GF-D8 (cell line): ENCODE data around the gene TSEN54.

ENCODE experiments used
- DNase-seq: peaks from one replicate; lab custom pipeline; 2025; lab: John Stamatoyannopoulos, UW

The TSEN54 gene

DNA sequence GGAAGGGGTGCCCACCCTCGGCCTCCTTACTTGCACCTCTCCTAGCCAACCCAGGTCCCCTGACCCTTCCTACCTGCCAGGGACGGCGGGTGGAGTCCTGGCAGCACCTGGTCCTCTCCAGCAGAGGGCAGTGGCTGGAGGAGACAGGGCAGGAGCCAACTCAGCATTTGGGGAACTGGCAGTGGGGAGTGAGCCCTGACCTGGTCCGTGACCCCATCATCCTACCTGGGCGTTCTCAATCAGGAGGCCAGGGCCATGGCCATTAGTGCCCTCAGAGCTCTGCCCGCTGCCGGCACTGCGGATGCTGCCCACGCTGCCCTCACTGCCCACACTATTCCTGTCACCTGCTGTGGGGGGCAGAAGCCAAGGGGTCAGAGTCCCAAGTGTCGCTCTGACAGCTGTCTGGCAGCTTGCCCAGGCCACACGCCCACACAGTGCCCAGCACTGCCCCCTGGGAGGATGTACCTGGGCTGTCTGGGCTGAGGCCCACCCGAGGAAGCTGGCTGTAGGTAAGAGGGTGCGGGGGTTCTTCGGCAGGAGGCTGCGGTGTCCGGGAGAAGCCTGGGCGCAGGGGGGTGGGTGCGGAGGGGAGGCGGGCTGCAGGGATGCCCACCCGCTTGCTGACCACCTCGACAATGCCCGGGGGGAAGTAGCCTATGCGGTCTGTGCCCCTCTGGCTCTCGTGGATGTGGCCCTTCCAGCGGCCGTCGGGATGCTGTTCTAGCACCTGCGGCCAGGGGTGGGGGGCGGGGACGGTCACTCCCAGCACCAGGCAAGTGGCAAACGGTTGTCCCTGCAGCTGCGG lies 11.8 kb upstream of the TSEN54 start:
- DNase-seq: peak; percentile 3

DNA sequence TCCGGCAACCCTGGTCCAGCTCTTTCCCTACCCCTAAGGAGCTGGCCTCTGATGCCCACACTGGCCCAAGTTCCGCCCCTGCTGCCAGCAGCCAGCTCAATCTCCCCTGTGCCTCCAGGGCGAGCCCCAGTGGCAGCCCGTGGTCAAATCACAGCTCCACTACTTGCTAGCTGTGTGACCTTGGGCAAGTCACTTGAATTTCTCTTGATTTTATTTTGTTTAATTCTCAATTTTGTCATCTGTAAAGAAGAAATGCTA lies 11.2 kb upstream of the TSEN54 start:
- no peak for DNase-seq

DNA sequence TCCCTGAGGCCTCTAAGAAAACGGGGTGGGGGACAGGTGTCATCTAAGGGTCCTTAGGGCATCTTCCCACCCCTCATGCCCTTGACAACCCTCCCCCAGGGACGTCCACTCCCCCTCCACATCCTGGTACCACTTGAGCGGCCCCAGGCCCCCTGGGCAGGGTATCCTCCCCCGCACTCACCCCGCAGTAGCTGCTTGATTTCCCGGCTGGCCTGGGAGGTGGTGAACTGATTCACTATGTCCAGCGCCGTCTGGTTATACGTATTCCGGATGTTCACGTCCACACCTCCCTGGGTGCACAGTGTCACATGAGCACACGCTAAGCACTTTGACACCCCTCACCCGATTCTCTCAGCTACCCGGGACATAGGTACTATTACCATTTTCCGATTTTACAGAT lies 10.7 kb upstream of the TSEN54 start:
- DNase-seq: no peak

DNA sequence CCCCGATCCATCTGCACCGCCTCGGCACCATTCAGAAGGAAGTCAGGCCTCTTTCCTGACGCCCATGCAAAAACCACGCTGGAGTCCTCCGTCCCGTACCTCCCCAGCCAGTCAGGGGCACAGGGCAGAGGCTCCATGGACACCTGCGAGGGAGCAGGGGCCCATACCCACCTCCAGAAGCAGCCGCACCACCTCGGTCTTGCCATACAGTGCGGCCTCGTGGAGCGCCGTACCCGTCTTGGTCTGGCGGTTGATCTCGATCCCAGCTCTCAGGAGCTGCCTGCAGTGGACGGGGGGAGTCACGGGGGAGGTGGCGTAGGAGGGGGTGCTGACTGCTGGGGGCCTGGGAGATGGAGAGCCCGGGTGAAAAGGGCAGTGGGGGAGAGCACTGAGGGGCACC lies 10.2 kb upstream of the TSEN54 start:
- DNase-seq: no peak

DNA sequence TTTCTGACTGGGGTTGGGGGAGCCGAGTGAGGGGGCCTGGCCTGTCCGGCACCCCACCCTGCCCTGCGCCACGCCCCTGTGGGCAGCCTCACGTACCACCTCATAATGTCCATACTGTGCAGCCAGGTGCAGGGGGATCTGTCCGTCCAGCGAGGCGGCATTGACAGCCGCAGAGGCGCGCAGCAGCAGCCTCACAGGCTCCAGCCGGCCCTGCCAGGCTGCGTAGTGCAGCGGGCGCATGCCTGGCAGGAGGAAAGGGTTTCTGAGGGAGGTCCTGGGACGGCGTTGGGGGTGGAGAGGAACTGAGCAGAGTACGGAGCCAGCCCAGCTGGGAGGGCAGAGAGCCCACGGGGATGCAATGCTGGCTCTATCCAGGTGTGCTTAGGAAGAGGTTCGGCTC lies 9.4 kb upstream of the TSEN54 start:
- no peak for DNase-seq

DNA sequence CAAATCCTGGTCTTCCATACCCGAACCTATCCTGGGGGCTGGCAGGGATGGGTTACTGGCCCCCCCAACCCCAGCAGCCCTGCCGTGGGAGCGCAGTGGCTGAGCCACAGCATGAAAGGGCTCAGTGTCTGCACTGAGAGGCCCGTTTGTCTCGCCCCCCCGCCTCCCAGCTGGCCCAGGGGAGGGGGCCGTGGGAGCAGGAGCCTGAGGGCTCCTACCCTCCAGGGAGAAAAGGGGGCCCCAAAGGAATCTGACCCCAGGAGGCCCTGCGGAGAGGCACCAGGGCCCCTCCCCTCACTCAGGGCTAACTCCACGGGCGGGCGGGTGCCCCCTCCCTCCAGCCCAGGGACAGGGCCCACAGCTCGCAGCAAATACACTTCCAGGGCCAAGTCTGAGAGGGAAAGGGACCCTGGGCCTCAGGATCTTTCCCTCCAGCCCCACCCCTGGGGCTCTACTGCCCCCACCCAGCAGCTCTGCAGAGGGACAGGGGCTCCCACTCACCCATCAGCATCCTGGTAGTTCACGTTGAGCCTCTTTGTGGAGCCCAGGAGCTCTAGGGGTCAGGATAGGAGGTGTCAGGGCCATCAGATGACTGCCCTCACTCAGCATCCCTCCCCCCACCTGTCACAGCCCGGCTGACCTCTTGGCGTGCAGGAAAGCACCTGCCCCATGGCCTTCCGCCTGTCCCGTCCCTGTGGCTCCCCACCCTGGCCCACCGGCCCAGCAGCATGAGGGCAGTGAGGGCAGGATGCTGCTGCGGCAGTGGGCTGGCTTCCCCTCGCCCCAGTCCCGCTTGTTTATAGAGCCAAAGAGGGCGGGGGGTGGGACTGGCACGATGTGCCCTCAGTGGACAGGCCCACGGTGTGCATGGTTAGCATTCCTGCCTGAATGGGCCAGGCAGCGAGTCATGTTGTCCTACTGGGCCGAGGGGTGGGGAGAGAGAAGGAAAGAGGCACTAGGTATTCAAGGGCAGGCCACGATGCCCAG lies 8.3 kb upstream of the TSEN54 start:
- DNase-seq: no peak

DNA sequence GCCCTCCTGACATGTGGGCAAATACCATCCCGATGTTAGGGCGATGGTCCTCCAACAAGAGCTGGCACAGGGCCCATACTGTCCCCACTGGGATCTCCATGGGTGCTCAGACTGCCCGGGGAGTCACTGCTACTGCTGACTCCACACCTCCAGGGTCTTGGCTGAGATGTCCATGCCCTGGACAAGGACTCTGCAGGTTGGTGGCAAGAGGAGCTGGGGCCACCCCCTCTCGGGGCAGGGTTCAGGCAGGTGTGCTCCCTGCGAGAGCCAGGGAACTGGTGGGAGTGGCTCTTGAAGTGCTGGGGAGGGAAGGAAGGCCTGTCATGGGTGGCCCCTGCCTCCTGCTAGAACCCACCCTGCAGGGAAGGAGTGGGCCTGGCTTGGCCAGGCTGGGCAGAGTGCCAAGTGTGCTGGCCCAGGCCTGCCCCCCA lies 7.4 kb upstream of the TSEN54 start:
- no peak for DNase-seq

DNA sequence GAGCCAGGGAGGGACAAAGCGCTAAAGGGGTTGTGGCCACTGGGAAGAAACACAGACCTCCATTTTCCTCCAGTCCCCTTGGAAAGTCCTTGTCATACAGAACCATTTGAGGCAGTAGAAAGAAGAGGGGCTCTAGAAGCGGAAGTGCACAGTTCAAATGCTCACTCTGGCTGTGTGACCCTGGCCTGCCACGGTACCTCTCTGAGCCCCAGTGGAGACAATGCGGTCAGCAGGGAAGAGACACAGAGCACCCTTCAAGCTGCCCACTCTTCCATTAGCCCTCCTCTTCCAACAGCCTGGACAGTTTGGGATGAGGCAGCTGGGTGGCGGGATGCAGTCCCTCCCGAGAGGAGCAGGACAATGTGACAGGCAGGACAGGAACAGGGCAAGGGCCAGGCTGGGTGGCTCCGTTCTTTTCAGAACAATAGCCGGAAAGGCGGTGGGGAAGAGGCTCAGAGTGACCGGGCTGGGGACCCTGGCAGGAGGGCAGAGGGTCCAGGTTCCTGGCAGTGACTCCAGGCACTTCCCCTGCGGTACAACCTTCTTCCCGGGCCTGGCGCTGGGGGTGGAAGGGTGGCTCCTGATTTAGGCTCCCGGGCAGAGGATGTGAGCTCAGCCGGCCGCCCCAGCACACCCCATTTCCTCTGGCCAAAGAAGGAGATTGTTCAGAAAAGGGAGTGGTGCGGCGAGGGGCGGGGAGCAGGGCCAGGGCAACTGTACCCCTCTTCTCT lies 6.6 kb upstream of the TSEN54 start:
- no peak for DNase-seq

DNA sequence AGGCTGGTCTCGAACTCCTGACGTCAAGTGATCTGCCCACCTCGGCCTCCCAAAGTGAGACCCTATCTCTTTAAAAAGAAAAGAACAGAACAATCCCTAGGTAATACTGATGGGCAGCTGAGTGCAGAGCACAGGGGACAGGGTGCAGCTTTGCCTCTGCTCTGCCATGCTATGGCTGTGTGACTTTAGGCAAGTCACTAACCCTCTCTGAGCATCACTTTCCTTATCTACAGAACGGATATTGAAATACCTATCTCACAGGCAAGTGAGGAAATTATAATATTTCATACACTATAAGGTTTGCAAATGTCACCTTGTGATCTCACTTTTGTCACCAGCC lies 5.1 kb upstream of the TSEN54 start:
- DNase-seq: no peak

DNA sequence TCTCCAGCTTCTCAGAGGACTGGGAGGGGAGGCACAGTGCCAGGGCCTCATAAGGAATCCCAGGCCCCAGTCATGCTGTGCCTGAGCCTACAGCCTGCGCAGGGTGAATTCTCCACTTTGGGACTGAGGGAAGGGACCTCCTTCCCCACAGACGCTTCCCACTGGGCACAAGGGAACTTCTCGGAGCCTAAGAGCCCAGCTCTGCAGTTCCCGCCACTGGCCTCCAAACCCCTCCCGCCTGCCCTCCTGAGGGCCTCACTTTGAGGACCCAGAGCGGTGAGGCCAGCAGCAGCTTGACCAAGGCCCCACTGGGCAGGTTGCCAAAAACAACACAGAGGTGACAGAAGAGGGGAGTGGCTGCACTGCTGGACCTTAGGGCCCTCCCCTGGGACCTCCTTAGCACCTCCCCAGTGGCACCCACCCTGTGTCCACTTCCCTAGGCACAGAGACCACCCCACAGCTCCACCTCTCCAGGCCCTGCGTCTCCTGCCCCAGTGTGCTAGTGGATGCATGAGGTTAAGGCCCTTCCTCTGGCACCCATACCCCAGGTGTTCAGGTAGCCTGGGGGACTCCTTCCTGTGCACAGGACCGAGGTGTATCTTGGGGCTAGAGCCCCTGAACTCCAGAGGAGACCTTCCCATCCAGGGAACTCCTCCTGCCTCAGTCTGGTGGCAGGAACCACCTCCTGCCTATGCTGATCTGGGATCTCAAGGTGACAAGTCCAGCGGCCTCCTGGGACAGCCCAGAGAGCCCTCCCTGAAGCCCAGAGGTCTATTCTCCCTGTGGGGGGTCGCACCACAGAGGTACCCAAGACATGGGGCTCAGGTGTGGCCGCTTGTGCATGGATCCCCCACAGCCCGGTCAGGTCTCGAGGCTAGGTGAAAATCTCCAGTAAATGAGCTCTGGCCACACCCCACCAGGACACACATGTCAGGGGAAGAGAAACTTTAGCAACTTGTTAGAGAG lies 4.4 kb upstream of the TSEN54 start:
- DNase-seq: no peak

DNA sequence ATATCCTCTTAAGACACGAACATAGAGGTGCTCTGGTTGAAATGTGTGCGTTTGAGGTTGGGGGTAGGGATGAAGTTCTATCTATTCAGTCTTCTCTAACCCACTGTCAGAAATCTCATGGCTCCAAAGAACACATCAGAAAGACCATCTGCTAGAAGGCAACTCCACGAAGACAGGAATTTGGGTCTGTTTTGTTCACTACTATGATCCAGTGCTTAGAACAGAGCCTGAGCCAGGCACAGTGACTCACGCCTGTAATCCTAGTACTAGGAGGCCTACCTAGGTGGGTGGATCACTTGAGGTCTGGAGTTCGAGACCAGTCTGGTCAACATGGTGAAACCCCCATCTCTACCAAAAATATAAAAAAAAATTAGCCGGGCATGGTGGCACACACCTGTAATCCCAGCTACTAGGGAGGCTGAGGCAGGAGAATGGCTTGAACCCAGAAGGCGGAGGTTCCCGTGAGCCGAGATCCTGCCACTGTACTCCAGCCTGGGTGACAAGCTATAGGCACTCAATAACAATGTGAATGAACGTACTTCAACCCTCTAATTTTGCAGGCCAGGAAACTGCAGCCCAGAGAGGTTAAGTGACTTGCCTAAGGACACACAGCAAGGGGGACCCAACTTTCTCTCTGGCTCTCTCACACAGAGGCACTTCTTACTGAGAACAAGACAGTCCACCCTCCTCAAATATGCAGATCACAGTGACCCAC lies 3.2 kb upstream of the TSEN54 start:
- no peak for DNase-seq

DNA sequence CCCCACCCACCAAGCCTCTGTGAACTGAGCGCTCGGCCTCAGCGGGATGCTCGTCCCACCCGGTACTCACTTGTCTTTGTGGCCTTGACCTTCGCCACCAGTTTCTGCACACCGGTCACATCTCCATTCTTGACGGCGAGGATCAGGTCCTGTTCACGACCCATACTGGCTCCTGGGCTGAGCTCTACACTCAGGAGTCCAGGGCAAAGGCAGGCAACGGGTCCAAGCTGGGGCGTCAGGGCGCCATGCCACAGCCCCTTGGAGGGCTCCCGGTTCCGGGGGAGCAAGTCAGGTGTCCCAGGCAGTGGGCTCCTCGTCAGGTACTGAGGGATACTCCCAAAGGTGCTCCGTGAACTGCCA lies 2.7 kb upstream of the TSEN54 start:
- no peak for DNase-seq

DNA sequence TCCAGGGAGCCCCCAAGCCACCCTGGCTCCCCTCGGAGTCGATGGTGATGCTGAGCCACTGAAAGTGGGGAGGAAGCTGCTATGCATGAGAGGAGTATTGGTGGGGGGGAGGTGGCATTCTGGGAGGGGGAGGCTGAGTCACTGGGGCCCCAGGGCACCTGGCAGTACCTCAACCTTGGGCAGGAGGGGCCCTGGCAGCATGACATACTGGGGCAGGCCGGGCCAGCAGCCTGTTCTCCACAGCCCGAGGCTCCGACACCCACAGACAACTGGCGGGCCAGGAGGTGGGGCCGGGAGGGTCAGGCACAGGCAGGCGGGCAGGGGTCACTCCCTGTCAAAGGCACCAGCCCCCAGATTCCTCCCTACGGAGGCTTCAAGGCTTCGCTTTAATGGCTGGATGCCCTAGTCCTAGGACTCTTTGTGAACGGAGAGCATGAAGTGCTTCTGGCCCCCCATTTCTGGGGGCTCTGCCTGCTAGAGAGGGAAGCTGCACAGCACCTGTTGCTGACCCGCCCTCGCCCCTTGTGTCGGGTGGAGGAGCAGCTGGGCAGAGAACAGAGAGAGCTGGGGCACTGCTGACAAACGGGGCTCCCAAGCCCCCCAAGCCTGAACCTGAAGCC lies 1.9 kb upstream of the TSEN54 start:
- no peak for DNase-seq

DNA sequence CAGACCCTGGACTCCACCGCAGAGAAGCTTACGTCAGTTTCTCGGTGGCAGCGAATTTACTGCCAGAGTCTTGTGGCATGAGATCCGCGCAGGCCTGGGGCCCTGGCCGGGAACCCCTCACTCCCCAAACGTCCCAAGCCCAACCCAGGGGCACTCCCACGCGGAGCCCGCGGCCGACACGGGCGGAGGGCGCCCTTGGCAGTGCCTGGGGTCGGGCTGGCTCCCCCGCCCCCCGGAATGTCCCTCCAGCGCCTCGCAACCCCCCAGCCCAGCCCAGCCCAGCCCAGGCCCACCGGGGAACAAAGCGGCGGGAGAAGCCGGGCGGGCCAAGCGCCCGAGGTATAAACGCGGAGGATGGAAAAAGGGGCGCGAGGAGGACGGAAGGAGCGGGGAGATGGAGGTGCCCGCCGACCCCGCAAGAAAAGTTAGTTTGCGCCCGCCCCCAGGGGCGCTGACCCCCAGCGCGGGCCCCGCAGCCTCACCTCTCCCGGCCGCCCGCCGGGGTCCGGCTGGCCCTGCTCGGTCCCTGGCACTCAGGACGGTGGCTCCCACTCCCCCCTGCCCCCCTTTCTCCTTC lies 1.3 kb upstream of the TSEN54 start:
- no peak for DNase-seq

DNA sequence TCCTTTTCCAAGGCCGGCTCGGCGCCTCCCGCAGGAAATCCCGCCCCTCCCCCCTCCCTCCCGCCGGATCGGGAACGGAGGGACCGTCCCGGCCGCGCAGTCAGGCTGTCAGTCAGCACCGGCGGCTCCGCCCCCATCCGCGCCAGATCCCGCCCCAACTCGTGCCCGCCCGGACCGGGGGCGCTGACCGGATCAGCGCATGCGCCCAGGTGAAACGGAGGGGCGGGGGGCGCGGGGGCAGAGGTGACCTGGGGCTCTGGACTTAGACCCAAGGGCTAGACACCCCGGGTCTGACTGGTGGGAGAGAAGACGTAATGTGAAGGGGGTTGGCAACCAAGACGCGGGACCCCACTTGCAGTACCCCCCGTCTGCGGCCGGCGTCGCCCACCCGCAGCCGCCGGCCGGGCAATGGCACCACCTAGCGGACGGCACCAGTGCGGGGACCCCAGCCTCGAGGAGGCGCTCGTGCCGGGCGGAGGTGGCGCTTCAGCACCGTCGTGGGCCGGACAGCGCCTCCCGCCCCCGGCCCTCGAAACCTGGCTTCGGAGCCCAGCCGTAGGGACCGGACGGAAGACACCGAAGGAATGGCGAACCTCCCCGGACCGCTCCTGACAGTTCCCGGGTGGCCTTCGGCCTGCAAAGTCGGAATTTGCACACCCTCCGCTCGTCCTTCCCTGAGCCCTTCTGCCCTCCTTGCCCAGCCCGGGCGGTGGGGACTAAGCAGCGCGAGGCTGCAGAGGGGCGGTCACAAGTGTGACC lies 653 bp upstream of the TSEN54 start, which contains the start of gene CASKIN2:
TSS of gene CASKIN2 (minus strand) at position 42 of the 759 bp plus-strand sequence. CDS start 1,733 bp downstream, outside the sequence.
- DNase-seq: no peak

DNA sequence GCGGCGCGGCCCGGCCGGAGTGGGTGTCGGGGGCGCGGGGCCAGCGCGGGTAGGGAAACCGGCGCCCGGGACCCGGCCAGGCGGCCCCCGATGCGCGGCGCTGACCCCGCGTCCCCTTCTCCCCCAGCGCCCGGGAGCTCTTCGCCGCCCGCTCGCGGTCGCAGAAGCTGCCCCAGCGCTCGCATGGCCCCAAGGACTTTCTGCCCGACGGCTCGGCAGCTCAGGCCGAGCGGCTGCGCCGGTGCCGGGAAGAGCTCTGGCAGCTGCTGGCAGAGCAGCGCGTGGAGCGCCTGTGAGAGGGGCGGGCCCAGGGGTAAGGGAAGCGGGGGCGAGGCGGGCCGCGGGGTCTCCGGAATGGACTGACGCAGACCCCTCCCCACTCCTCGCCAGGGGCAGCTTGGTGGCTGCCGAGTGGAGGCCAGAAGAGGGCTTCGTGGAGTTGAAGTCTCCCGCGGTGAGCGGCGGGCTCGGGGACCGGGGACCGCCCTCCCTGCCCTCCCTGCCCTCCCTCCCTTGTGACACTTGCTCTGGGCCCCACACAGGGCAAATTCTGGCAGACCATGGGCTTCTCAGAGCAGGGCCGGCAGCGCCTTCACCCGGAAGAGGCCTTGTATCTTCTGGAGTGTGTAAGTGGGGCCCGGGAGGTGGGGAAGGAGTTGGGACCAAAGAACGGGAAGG lies 430 bp downstream of the TSEN54 start:
- DNase-seq: no peak

DNA sequence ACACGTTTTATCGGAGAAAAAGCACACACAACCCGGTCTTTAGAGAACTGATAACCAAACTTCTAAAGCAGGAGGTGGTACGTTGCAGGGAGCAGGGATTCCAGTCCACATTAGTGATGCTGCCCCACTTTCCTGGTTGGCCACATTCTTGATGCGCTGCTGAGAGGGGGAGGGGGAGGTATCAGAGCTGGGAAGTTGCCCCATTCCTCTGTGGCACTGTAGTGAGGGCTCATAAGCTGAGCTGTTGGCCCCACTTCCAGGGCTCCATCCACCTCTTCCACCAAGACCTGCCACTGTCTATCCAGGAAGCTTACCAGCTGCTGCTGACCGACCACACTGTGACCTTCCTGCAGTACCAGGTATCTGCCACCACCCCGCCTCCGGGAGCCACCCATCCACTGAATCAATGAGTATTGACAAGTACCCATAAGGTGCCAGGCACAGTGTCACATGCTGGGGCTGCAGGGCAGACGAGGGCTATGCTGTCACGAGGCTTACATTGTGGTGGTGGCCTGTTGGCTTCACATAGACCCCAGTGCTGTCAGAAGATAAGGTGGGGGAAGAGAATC lies 1.1 kb downstream of the TSEN54 start:
- no peak for DNase-seq

DNA sequence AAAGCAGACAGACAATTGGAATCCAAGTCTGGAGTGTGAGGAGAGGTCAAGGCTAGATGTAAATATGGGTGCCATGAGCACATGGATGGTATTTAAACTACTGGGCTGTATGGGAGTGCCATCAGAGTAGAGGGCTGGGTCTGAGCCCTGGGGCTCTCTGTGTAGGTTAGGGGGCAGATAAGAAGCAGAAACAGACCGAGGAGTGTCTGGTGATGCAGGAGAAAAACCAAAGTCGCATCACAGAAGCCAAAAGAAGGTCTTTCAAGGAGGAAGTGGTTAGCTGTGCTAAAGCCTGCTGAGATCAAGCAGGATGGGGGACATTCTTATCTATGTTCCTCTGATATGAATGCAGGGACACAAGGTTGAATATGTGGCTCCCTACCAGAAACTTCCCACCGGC lies 1.9 kb downstream of the TSEN54 start:
- DNase-seq: peak; percentile 20
